Suprapubic skin (tissue), 4 donors: ENCODE measurements around the gene USP34.
"Not testable (repeated sequence)": the region's sequence is repeated elsewhere in the genome, so short reads cannot be mapped to it uniquely, and the experiment has no call there.

Source experiments
- CTCF ChIP-seq, 2 donors: fragments of 200-600 bp in 1 of 2; fragments of 450-650 bp in 1 of 2; sonication (generic) in 1 of 2; IDR thresholded peaks; one replicate each; pipeline ENCODE4 v1.5.1; 2016 to 2019; ENCODE audit warnings: antibody characterized with exemption in 2 of 2, mild to moderate bottlenecking in 1 of 2, moderate library complexity in 1 of 2
- EP300 ChIP-seq: sonication (generic); formaldehyde crosslinking; IDR thresholded peaks from one replicate; pipeline ENCODE4 v1.6.1; 2017; ENCODE audit warnings: antibody characterized with exemption
- POLR2A ChIP-seq, 2 donors: fragments of 450-650 bp; IDR thresholded peaks; one replicate each; pipeline ENCODE4 v1.6.1; 2017; ENCODE audit warnings: antibody characterized with exemption in 2 of 2, mild to moderate bottlenecking in 2 of 2, moderate library complexity in 2 of 2
- POLR2AphosphoS5 ChIP-seq, 3 donors: sonication (generic); formaldehyde crosslinking; IDR thresholded peaks; one replicate each; pipeline ENCODE4 v1.6.1; 2017; ENCODE audit warnings: antibody characterized with exemption in 3 of 3

GRCh38 chr2:61148091-61148490, 322.8 kb downstream of the USP34 start:
- not testable (repeated sequence) for TF ChIP-seq CTCF (IDR thresholded peaks at IDR 0.05); POLR2A (IDR thresholded peaks at IDR 0.05); EP300; POLR2AphosphoS5 (IDR thresholded peaks at IDR 0.05)
